K562 (cell line): Measurements from ENCODE around the gene MCM5. TPM values are rescaled to one million over a fixed set of nuclear protein-coding genes. Genes with fewer than 3 reads are reported as not detected.
A peak's percentile ranks its signal among the peaks of the same experiment; 100 is the strongest.

Experiments
- ATAC-seq: fragments of 200-7000 bp; cut with Tn5 transposase; 3 replicates; pipeline ENCODE4 v1.9.1; 2020; ENCODE audit warnings: moderate library complexity
- BruUV-seq: library from RNA; stranded (reverse); fragments of 400-500 nt; replicated peaks from 2 replicates; lab custom pipeline; 2021; lab: Mats Ljungman, UMichigan
- CTCF ChIA-PET: fragments of 300-600 bp; formaldehyde crosslinking; extraction: SDS; loops from one replicate; lab custom pipeline; 2021; ENCODE audit warnings: low intra/inter-chr PET ratio; lab: Yijun Ruan, JAX
- POLR2A ChIA-PET: fragments of 300-600, 350-650 bp; sonication (Branson Sonifier 250); formaldehyde crosslinking; extraction: SDS; loops from one replicate; lab custom pipeline; 2021; ENCODE audit warnings: antibody characterized with exemption, inconsistent platforms; lab: Yijun Ruan, JAX
- DNase-seq, 4 experiments: peaks; one replicate each; pipeline versions ENCODE4 v3.0.0 to v3.0.0-alpha.2; 2011 to 2018; ENCODE audit warnings: low spot score in 3 of 4, mixed read lengths in 3 of 4; ENCODE audit errors: extremely low read depth in 1 of 4
- FAIRE-seq: peaks from 2 replicates; lab custom pipeline; 2011; peaks lifted over from hg19 to GRCh38; lab: Jason Lieb, UNC
- H2AFZ ChIP-seq: 2 replicates; pipeline ENCODE4 v1.6.0; 2011; ENCODE audit warnings: low read depth, low read length, control low read depth, inconsistent platforms
- H3K27ac ChIP-seq: fragments of 200-600 bp; 3 replicates; pipeline ENCODE4 v1.8.0; 2011; ENCODE audit warnings: low read depth, mild to moderate bottlenecking, control low read depth, inconsistent platforms, low read length, moderate library complexity, mixed read lengths; ENCODE audit errors: extremely low read depth
- H3K27me3 ChIP-seq, 2 experiments: fragments of 300-600 bp in 1 of 2; 2 replicates in 1 of 2; 3 replicates in 1 of 2; pipeline versions ENCODE4 v1.6.0 to v1.8.0; 2011; ENCODE audit warnings: inconsistent platforms in 2 of 2, low read length in 2 of 2, mild to moderate bottlenecking in 1 of 2, mixed read lengths in 1 of 2, moderate library complexity in 1 of 2; ENCODE audit not compliant: control insufficient read depth in 2 of 2, insufficient read depth in 2 of 2
- H3K36me3 ChIP-seq: fragments of 300-600 bp; 3 replicates; pipeline ENCODE4 v1.8.0; 2011; ENCODE audit warnings: mild to moderate bottlenecking, low read length, inconsistent platforms; ENCODE audit not compliant: control insufficient read depth, insufficient read depth
- H3K4me1 ChIP-seq, 2 experiments: fragments of 200-600 bp in 1 of 2; replicated peaks in 1 of 2; 2 replicates in 1 of 2; 3 replicates in 1 of 2; pipeline versions ENCODE4 v1.5.1 to v1.8.0; 2011; ENCODE audit warnings: inconsistent platforms in 2 of 2, low read length in 2 of 2, mild to moderate bottlenecking in 1 of 2, mixed read lengths in 1 of 2, moderate library complexity in 1 of 2; ENCODE audit not compliant: control insufficient read depth in 2 of 2, insufficient read depth in 2 of 2
- H3K4me2 ChIP-seq: 2 replicates; pipeline ENCODE4 v1.6.1; 2011; ENCODE audit warnings: low read length, control low read depth, inconsistent platforms, mixed read lengths; ENCODE audit not compliant: insufficient read depth
- H3K4me3 ChIP-seq: fragments of 200-600 bp; sonication (generic), shearing (Covaris generic); 2 replicates; pipeline ENCODE4 v1.5.1; 2016; ENCODE audit warnings: control low read depth, inconsistent platforms
- H3K79me2 ChIP-seq: fragments of 200-600 bp; 3 replicates; pipeline ENCODE4 v1.8.0; 2011; ENCODE audit warnings: low read length, inconsistent platforms; ENCODE audit not compliant: control insufficient read depth, insufficient read depth
- H3K9ac ChIP-seq, 2 experiments: 2 replicates each; pipeline versions ENCODE4 v1.6.0 to v1.6.1; 2011; ENCODE audit warnings: low read depth in 2 of 2, low read length in 2 of 2, control low read depth in 1 of 2, inconsistent platforms in 1 of 2, mild to moderate bottlenecking in 1 of 2, mixed read lengths in 1 of 2; ENCODE audit not compliant: insufficient read depth in 1 of 2
- H3K9me1 ChIP-seq: one replicate; pipeline ENCODE4 v1.6.0; 2011; ENCODE audit warnings: inconsistent platforms, mild to moderate bottlenecking, low read length, moderate library complexity; ENCODE audit not compliant: control insufficient read depth, insufficient read depth
- H3K9me3 ChIP-seq: replicated peaks from 2 replicates; pipeline ENCODE4 v1.5.1; 2011; ENCODE audit warnings: low read depth, low read length, inconsistent platforms; ENCODE audit not compliant: control insufficient read depth, insufficient read depth
- H4K20me1 ChIP-seq: replicated peaks from 2 replicates; pipeline ENCODE4 v1.6.1; 2011; ENCODE audit warnings: low read length, inconsistent platforms, mixed read lengths; ENCODE audit not compliant: control insufficient read depth, insufficient read depth
- CEBPB ChIP-seq: fragments of 450-650 bp; IDR thresholded peaks from 2 replicates; pipeline ENCODE4 v1.6.1; 2016; ENCODE audit warnings: missing genetic modification characterization, missing compliant biosample characterization
- HDAC8 ChIP-seq: fragments of 450-650 bp; IDR thresholded peaks from 2 replicates; pipeline ENCODE4 v1.6.1; 2016; ENCODE audit warnings: mild to moderate bottlenecking, missing genetic modification characterization, moderate library complexity, missing compliant biosample characterization
- MCM7 ChIP-seq, 2 experiments: fragments of 450-650 bp; IDR thresholded peaks; 2 replicates each; pipeline ENCODE4 v1.6.1; 2016 to 2018
- RBM25 ChIP-seq: fragments of 200-400 bp; formaldehyde crosslinking; IDR thresholded peaks from 2 replicates; pipeline ENCODE4 v1.6.1; 2018; ENCODE audit warnings: low read length, low read depth, moderate library complexity; ENCODE audit not compliant: severe bottlenecking
- U2AF2 ChIP-seq: fragments of 200-400 bp; formaldehyde crosslinking; optimal IDR thresholded peaks from 2 replicates; pipeline ENCODE3; 2017; ENCODE audit warnings: low read depth, mild to moderate bottlenecking, low read length
- WGBS: fragments of 100-300 bp; shearing (Covaris generic); methylation state at CpG from one replicate; pipeline ENCODE4 v1.1.6; 2016; ENCODE audit warnings: low coverage, mixed read lengths; ENCODE audit not compliant: insufficient coverage; ENCODE audit errors: missing lambda C conversion rate; 5-methylcytosine and 5-hydroxymethylcytosine counted together
- in situ Hi-C: fragments of 300-500 bp; cut with MboI; formaldehyde crosslinking; loops from 4 replicates; pipeline ENCODE4 v1.15.0; 2018; ENCODE audit warnings: inconsistent platforms, mixed read lengths
- intact Hi-C: fragments of 100-400 bp; cut with micrococcal nuclease; formaldehyde crosslinking; loops from 2 replicates; pipeline ENCODE4 v1.14.2; 2022
- polyA plus RNA-seq, 8 experiments: library from polyadenylated mRNA; depleted of rRNA in 4 of 8; stranded (reverse) in 5 of 8; unstranded in 3 of 8; fragments of >200 nt; fragmentation: Nextera tagmentation in 2 of 8; fragmentation: Illumina TruSeq in 1 of 8; extraction: Ambion mirVana in 2 of 8; extraction: Trizol in 1 of 8; gene quantifications; 2 replicates each; pipeline versions ENCODE4 v1.2.1 to v1.2.3, GENCODE V29; 2011 to 2014; ENCODE audit warnings: inconsistent platforms in 1 of 8, missing spikeins in 1 of 8
- total RNA-seq, 7 experiments: library from RNA; depleted of rRNA in 6 of 7; stranded (reverse); fragments of >200 nt in 6 of 7; fragmentation: Illumina TruSeq in 2 of 7; extraction: Trizol in 2 of 7; gene quantifications; 2 replicates each; pipeline versions ENCODE4 v1.2.1 to v1.2.3, GENCODE V29; 2011 to 2021; ENCODE audit warnings: low replicate concordance in 1 of 7
- TF ChIP-seq, protein P1 (sequence below), 2 experiments: IDR thresholded peaks; 2 replicates each; pipeline ENCODE4 v1.6.1; 2011; ENCODE audit warnings: borderline replicate concordance in 1 of 2, control low read depth in 1 of 2, low read depth in 1 of 2, low read length in 1 of 2, mild to moderate bottlenecking in 1 of 2, mixed read lengths in 1 of 2, moderate library complexity in 1 of 2; ENCODE audit not compliant: insufficient read depth in 1 of 2, insufficient read length in 1 of 2, poor library complexity in 1 of 2, severe bottlenecking in 1 of 2; ENCODE audit errors: extremely low read depth in 1 of 2
- TF ChIP-seq, protein P2 (sequence below), 2 experiments: fragments of 450-650 bp; IDR thresholded peaks; 2 replicates each; pipeline ENCODE4 v1.6.1; 2018; ENCODE audit warnings: mild to moderate bottlenecking in 2 of 2, low read depth in 1 of 2; ENCODE audit not compliant: partially characterized antibody in 2 of 2

MCM5 gene
- total and polyA plus RNA-seq, 9 of the 15 experiments (the other 6 are each of a cell fraction or from before 2014, with no cell fraction given): 5.6 to 180 (median 66.1) TPM

DNA sequence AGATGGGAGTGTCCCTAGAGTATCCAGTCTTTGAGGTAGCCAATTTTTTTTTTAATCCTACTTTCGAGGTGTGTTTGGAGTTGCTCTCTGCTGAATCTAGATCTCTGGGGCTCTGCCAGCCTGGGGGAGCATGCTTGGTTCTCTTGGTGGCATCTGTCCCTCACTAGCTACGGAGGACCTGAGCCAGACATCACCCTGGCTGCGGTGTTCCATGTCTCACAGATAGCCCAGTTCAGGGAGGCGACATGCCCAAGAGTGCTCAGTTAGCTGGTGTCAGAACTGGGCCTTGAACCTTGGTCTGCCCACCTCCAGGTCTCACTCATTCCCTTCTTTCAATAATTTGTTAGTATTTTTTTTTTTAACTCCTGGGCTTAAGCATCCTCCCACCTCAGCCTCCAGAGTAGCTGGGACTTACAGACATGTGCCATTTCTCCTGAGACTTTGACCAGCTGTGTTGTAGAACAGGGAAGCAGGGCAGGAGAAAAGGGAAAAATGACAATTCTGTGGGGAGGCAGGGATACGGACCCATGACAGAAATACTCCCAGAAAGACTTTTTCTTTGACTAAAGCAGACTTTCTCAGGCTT lies 18.4 kb upstream of the MCM5 start:
- Histone ChIP-seq H2AFZ (no peak overlapping the region), H3K36me3 (no peaks in the 10 kb centered on the region), H4K20me1 (no peaks in the 10 kb centered on the region), H3K27me3 (no peaks in the 10 kb centered on the region), H3K9ac (no peak overlapping the region), H3K27ac (no peak overlapping the region), H3K4me1 (peaks cover 18 to 23% of the 10 kb centered on the region in 2 experiments), H3K9me1 (no peaks in the 10 kb centered on the region), H3K4me2 (no peak overlapping the region), H3K79me2 (no peaks in the 10 kb centered on the region), H3K9me3 (no peaks in the 10 kb centered on the region), H3K4me3 (no peak overlapping the region)
- 34% methylated on average over 5 of the region's 5 CpGs for WGBS
- BruUV-seq: no TSS peak
- ATAC-seq: no peak
- no peak for DNase-seq
- TF ChIP-seq RBM25: no peak
- TF ChIP-seq, protein P1, sequence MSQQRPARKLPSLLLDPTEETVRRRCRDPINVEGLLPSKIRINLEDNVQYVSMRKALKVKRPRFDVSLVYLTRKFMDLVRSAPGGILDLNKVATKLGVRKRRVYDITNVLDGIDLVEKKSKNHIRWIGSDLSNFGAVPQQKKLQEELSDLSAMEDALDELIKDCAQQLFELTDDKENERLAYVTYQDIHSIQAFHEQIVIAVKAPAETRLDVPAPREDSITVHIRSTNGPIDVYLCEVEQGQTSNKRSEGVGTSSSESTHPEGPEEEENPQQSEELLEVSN (IDR thresholded peaks at IDR 0.05; ENCODE audit: borderline replicate concordance in 1 of 2, extremely low read depth in 1 of 2, insufficient read depth in 1 of 2, insufficient read length in 1 of 2, low read depth in 1 of 2, low read length in 1 of 2, poor library complexity in 1 of 2, severe bottlenecking in 1 of 2): no peak
- no peak for TF ChIP-seq MCM7 (IDR thresholded peaks at IDR 0.05)
- POLR2A ChIA-PET: no interaction called here
- no peak for FAIRE-seq
- intact Hi-C loops (no loop called here), in situ Hi-C loops (no loop called here)
- CTCF ChIA-PET: no interaction called here

DNA sequence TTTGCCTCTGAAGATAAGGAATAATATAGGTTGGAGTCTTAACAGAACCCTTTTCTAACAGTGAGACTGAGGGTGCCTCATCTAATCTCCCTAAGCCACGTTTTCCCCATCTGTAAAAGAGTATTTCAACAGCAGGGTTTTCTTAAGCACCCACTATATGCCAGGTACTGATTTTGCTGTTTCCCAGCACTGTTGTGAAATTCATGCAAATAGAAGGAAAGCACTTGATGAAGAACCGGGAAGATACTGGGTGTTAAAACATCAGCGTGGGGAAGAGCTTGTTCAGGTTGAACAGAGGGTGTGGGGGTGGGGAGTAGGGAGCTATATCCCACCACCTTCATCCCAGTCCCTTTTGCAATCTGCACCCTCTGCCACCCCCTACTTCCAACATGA lies 16.3 kb upstream of the MCM5 start:
- ChIA-PET CTCF (no interaction called here), POLR2A (interaction anchor here (3.6 kb wide), 1 partner anchor 15 kb away, joined by 14 read pairs; no protein-coding TSS in a partner anchor)
- no peak for DNase-seq
- ATAC-seq: no peak
- no peaks in the 10 kb centered on the region for H4K20me1 ChIP-seq
- H3K4me3 ChIP-seq: no peak overlapping the region
- H3K4me1 ChIP-seq: peaks cover under 1 to 13% of the 10 kb centered on the region in 2 experiments; a peak in 4 of 5 replicates
- intact Hi-C loops: no loop called here
- no peaks in the 10 kb centered on the region for H3K27me3 ChIP-seq
- WGBS: 6% methylated on average over 3 of the region's 3 CpGs
- FAIRE-seq: no peak
- no peak overlapping the region for H3K9ac ChIP-seq
- no peak overlapping the region for H2AFZ ChIP-seq
- in situ Hi-C loops: no loop called here
- no peaks in the 10 kb centered on the region for H3K79me2 ChIP-seq
- no peaks in the 10 kb centered on the region for H3K9me3 ChIP-seq
- no TSS peak for BruUV-seq
- no peaks in the 10 kb centered on the region for H3K9me1 ChIP-seq
- no peaks in the 10 kb centered on the region for H3K36me3 ChIP-seq
- no peak overlapping the region for H3K4me2 ChIP-seq
- no peak overlapping the region for H3K27ac ChIP-seq
- no peak for TF ChIP-seq U2AF2
- no peak for TF ChIP-seq HDAC8 (tag)
- TF ChIP-seq, protein P2, sequence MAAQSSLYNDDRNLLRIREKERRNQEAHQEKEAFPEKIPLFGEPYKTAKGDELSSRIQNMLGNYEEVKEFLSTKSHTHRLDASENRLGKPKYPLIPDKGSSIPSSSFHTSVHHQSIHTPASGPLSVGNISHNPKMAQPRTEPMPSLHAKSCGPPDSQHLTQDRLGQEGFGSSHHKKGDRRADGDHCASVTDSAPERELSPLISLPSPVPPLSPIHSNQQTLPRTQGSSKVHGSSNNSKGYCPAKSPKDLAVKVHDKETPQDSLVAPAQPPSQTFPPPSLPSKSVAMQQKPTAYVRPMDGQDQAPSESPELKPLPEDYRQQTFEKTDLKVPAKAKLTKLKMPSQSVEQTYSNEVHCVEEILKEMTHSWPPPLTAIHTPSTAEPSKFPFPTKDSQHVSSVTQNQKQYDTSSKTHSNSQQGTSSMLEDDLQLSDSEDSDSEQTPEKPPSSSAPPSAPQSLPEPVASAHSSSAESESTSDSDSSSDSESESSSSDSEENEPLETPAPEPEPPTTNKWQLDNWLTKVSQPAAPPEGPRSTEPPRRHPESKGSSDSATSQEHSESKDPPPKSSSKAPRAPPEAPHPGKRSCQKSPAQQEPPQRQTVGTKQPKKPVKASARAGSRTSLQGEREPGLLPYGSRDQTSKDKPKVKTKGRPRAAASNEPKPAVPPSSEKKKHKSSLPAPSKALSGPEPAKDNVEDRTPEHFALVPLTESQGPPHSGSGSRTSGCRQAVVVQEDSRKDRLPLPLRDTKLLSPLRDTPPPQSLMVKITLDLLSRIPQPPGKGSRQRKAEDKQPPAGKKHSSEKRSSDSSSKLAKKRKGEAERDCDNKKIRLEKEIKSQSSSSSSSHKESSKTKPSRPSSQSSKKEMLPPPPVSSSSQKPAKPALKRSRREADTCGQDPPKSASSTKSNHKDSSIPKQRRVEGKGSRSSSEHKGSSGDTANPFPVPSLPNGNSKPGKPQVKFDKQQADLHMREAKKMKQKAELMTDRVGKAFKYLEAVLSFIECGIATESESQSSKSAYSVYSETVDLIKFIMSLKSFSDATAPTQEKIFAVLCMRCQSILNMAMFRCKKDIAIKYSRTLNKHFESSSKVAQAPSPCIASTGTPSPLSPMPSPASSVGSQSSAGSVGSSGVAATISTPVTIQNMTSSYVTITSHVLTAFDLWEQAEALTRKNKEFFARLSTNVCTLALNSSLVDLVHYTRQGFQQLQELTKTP (IDR thresholded peaks at IDR 0.05; ENCODE audit: low read depth in 1 of 2, partially characterized antibody in 2 of 2): peak in 1 of 2 experiments; percentile 7
- peak; percentile 35 for TF ChIP-seq CEBPB (tag)
